A549 (cell line): Measurements from ENCODE around the gene CXCL14. TPM values are rescaled to one million over a fixed set of nuclear protein-coding genes. Genes with fewer than 3 reads are reported as not detected.

Experiments used
- ATAC-seq, 2 experiments: fragments of 200-7000 bp in 1 of 2; fragments of >200 bp in 1 of 2; cut with Nextera tagmentation in 1 of 2; cut with Tn5 transposase in 1 of 2; 3 replicates each; pipeline versions ENCODE4 v1.8.0 to v1.9.1; 2018 to 2020; ENCODE audit warnings: mild to moderate bottlenecking in 1 of 2, moderate library complexity in 1 of 2
- CTCF ChIA-PET: fragments of 300-600 bp; sonication (Branson Sonifier 250); formaldehyde crosslinking; extraction: SDS; loops from one replicate; lab custom pipeline; 2021; ENCODE audit warnings: antibody characterized with exemption, inconsistent platforms; lab: Yijun Ruan, JAX
- POLR2A ChIA-PET: fragments of 350-600 bp; formaldehyde crosslinking; extraction: SDS; loops from one replicate; lab custom pipeline; 2021; ENCODE audit warnings: antibody characterized with exemption, inconsistent platforms; lab: Yijun Ruan, JAX
- DNase-seq, 2 experiments: peaks; one replicate each; pipeline versions ENCODE4 v3.0.0 to v3.0.0-alpha.2; 2011 to 2016; ENCODE audit warnings: low read depth in 1 of 2, low spot score in 1 of 2
- FAIRE-seq: peaks from 2 replicates; lab custom pipeline; 2011; peaks lifted over from hg19 to GRCh38; lab: Jason Lieb, UNC
- H3K27ac ChIP-seq, 2 experiments: fragments of >200 bp; sonication (Bioruptor Twin); formaldehyde crosslinking; 3 replicates each; pipeline ENCODE4 v1.5.1; 2016 to 2017
- H3K4me1 ChIP-seq: fragments of >200 bp; sonication (Bioruptor Twin); formaldehyde crosslinking; 3 replicates; pipeline ENCODE4 v1.6.1; 2016
- H3K4me2 ChIP-seq: fragments of >200 bp; sonication (Bioruptor Twin); formaldehyde crosslinking; 3 replicates; pipeline ENCODE4 v1.6.1; 2016
- H3K4me3 ChIP-seq: fragments of >200 bp; sonication (Bioruptor Twin); formaldehyde crosslinking; 3 replicates; pipeline ENCODE4 v1.5.1; 2016
- H3K9me3 ChIP-seq: fragments of >200 bp; sonication (Bioruptor Twin); formaldehyde crosslinking; 3 replicates; pipeline ENCODE4 v1.6.1; 2016
- GATA3 ChIP-seq: IDR thresholded peaks from 2 replicates; pipeline ENCODE4 v1.6.1; 2012; ENCODE audit warnings: borderline replicate concordance
- HEYL ChIP-seq: fragments of 250-450 bp; sonication (Bioruptor Pico); IDR thresholded peaks from 2 replicates; pipeline ENCODE4 v1.8.0; 2021; ENCODE audit warnings: mild to moderate bottlenecking, moderate library complexity
- HOXA7 ChIP-seq: fragments of 250-450 bp; sonication (Bioruptor Pico); IDR thresholded peaks from 2 replicates; pipeline ENCODE4 v1.5.0; 2020; ENCODE audit warnings: mild to moderate bottlenecking, moderate library complexity
- JUN ChIP-seq, 2 experiments: fragments of >200 bp; sonication (Bioruptor Twin); formaldehyde crosslinking; IDR thresholded peaks; 2 replicates in 1 of 2; 3 replicates in 1 of 2; pipeline ENCODE4 v1.6.1; 2016 to 2017
- MAZ ChIP-seq: fragments of 150-350 bp; IDR thresholded peaks from 2 replicates; pipeline ENCODE4 v1.6.1; 2014; ENCODE audit warnings: antibody characterized with exemption, low read depth, low read length, borderline replicate concordance
- MYC ChIP-seq: IDR thresholded peaks from 2 replicates; pipeline ENCODE4 v1.6.1; 2012; ENCODE audit warnings: mild to moderate bottlenecking, inconsistent platforms, low read length, improper control_type of control experiment, borderline replicate concordance
- NFE2L2 ChIP-seq: fragments of 150-350 bp; conservative IDR thresholded peaks from 2 replicates; pipeline ENCODE4 v1.6.1; 2014; ENCODE audit warnings: low read length
- NPAS2 ChIP-seq: fragments of 250-450 bp; sonication (Bioruptor Pico); IDR thresholded peaks from 2 replicates; pipeline ENCODE4 v1.8.0; 2022; ENCODE audit warnings: mild to moderate bottlenecking, moderate library complexity, borderline replicate concordance
- RAD21 ChIP-seq, 2 experiments: fragments of >200 bp in 1 of 2; sonication (Bioruptor Twin) in 1 of 2; formaldehyde crosslinking in 1 of 2; IDR thresholded peaks in 1 of 2; conservative IDR thresholded peaks in 1 of 2; 2 replicates in 1 of 2; 3 replicates in 1 of 2; pipeline ENCODE4 v1.6.1; 2012 to 2018; ENCODE audit warnings: inconsistent platforms in 1 of 2
- SMC3 ChIP-seq: fragments of >200 bp; sonication (Bioruptor Twin); formaldehyde crosslinking; IDR thresholded peaks from 3 replicates; pipeline ENCODE4 v1.6.1; 2018; ENCODE audit warnings: inconsistent platforms
- TP53 ChIP-seq: fragments of 250-450 bp; sonication (Bioruptor Pico); IDR thresholded peaks from 2 replicates; pipeline ENCODE4 v1.5.0; 2021; ENCODE audit warnings: mild to moderate bottlenecking, moderate library complexity
- WGBS: methylation state at CpG from one replicate; pipeline ENCODE4 v1.1.6; 2017; ENCODE audit errors: missing lambda C conversion rate; 5-methylcytosine and 5-hydroxymethylcytosine counted together
- polyA plus RNA-seq, 4 experiments: library from polyadenylated mRNA; depleted of rRNA in 3 of 4; stranded (reverse); fragments of >200 nt; fragmentation: RNase III in 1 of 4; extraction: RNeasy Plus Mini Kit Qiagen cat#74134 plus additional on column Dnase treatment in 1 of 4; gene quantifications; 2 replicates in 3 of 4; 3 replicates in 1 of 4; pipeline ENCODE4 v1.2.3, GENCODE V29; 2011 to 2017
- TF ChIP-seq, protein P1 (sequence below): fragments of 450-650 bp; IDR thresholded peaks from 2 replicates; pipeline ENCODE4 v1.6.1; 2014; ENCODE audit warnings: antibody characterized with exemption
- TF ChIP-seq, protein P2 (sequence below): fragments of >200 bp; sonication (Bioruptor Twin); formaldehyde crosslinking; IDR thresholded peaks from 2 replicates; pipeline ENCODE4 v1.6.1; 2016
- TF ChIP-seq, protein P3 (sequence below): IDR thresholded peaks from 2 replicates; pipeline ENCODE4 v1.6.1; 2012
- TF ChIP-seq, protein P4 (sequence below): fragments of >200 bp; sonication (Bioruptor Twin); formaldehyde crosslinking; IDR thresholded peaks from 3 replicates; pipeline ENCODE4 v1.6.1; 2016
- TF ChIP-seq, protein P5 (sequence below): fragments of >200 bp; sonication (Bioruptor Twin); formaldehyde crosslinking; IDR thresholded peaks from 3 replicates; pipeline ENCODE4 v1.5.1; 2016
- TF ChIP-seq, protein P6 (sequence below): fragments of 250-450 bp; sonication (Bioruptor Pico); IDR thresholded peaks from 2 replicates; pipeline ENCODE4 v1.5.0; 2020; ENCODE audit warnings: low read depth, mild to moderate bottlenecking, moderate library complexity

Gene CXCL14
- polyA plus RNA-seq, 2 of the 4 experiments (the other 2 are of a cell fraction) = 0.12 TPM; not detected in 1

DNA sequence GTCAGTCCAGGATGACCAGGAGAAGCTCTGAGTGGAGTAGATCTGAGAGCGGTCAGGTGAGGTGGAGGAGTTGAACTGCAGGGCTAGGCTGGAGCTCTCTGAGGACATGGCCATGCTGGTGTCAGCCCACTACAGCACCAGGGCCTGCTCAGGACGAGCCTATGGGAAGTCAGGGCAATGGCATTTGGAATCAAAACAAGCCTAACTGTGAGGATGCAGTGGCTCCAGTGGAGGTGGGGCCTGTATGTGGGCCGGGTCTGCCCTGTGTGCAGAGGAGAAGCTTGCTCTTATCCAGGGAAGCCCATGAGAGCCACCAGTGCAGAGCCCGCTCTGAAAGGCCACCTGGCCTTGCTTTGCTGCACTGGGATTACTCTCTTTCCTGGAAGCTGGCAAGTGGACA lies 11.1 kb downstream of the CXCL14 start (continued):
- TF ChIP-seq, protein P1, sequence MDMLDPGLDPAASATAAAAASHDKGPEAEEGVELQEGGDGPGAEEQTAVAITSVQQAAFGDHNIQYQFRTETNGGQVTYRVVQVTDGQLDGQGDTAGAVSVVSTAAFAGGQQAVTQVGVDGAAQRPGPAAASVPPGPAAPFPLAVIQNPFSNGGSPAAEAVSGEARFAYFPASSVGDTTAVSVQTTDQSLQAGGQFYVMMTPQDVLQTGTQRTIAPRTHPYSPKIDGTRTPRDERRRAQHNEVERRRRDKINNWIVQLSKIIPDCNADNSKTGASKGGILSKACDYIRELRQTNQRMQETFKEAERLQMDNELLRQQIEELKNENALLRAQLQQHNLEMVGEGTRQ = no peak
- no peak for TF ChIP-seq JUN (IDR thresholded peaks at IDR 0.05)
- TF ChIP-seq, protein P2, sequence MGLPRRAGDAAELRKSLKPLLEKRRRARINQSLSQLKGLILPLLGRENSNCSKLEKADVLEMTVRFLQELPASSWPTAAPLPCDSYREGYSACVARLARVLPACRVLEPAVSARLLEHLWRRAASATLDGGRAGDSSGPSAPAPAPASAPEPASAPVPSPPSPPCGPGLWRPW = no peak
- TF ChIP-seq MYC = no peak
- no peak for TF ChIP-seq NFE2L2
- no peak for TF ChIP-seq GATA3

DNA sequence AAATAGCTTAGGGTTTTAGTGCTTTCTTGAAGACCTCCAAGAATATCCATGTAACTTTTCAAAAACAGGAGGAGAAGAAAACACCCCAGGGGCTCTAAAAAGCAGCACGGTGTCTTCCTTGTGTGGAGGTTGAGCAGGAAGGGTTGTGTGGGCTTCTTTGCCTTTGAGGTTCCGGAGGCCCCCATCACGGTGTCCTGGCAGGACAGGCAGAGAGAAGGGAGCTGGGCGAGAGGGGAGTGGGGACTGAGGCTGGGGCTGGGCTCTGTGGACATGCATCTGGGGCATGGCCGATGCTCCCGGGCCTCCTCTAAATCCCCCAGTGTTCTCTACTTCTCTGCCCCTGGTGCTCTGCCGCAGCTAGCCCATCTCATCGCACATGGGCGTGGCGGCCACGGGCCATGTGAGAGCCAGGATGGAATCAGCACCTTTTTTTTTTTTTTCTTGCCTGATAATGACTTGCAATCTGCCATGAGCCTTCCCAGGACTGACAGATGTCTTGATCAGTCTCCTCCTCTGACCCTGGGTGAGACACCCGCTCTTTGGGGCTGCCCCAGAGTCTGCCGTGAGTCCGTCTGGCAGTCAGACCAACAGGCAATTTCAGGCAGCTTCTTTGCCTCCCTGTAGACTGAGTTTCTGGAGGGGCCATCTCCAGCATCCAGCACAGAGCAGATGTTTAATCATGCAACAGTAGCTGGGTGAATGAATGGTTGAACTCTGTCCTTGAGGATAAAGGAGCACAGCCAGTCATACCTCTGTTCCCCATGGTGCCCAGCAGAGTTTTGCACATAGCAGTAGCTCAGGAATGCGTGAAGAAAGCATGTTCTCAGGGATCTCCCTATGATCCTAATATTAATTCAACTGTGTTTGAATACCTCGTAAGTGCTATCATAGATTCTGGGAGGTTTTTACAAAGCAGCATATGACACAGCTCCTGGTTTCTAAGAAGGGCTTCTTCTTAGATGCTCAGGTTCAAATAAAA lies 12.1 kb downstream of the CXCL14 start:
- H3K9me3 ChIP-seq = no peaks in the 10 kb centered on the region
- no peak for FAIRE-seq
- CTCF ChIA-PET = interaction anchor here (0.5 to 34.8 kb wide), 46 partner anchors 3 to 1795 kb away, joined by 3 to 1932 read pairs (median 4); partner anchors contain the start of genes CXCL14, DCANP1, SLC25A48 and TIFAB
- H3K27ac ChIP-seq = no peak overlapping the region
- no peaks in the 10 kb centered on the region for H3K4me1 ChIP-seq
- no peak for DNase-seq
- peak in 1 of 2 experiments; percentile 34; a peak in 3 of 6 replicates for ATAC-seq
- 63% methylated on average over 16 of the region's 16 CpGs for WGBS
- H3K4me3 ChIP-seq = no peak overlapping the region
- no peak overlapping the region for H3K4me2 ChIP-seq
- TF ChIP-seq NPAS2 (CRISPR knock-in tag) (no peak), MAZ (no peak)
- TF ChIP-seq, protein P3, sequence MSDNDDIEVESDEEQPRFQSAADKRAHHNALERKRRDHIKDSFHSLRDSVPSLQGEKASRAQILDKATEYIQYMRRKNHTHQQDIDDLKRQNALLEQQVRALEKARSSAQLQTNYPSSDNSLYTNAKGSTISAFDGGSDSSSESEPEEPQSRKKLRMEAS = no peak
- TF ChIP-seq, protein P4, sequence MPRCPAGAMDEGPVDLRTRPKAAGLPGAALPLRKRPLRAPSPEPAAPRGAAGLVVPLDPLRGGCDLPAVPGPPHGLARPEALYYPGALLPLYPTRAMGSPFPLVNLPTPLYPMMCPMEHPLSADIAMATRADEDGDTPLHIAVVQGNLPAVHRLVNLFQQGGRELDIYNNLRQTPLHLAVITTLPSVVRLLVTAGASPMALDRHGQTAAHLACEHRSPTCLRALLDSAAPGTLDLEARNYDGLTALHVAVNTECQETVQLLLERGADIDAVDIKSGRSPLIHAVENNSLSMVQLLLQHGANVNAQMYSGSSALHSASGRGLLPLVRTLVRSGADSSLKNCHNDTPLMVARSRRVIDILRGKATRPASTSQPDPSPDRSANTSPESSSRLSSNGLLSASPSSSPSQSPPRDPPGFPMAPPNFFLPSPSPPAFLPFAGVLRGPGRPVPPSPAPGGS = no peak
- POLR2A ChIA-PET = interaction anchor here (0.5 to 1.5 kb wide), 4 partner anchors 13 to 1335 kb away, joined by 3 to 6 read pairs (median 4); no protein-coding TSS in a partner anchor

DNA sequence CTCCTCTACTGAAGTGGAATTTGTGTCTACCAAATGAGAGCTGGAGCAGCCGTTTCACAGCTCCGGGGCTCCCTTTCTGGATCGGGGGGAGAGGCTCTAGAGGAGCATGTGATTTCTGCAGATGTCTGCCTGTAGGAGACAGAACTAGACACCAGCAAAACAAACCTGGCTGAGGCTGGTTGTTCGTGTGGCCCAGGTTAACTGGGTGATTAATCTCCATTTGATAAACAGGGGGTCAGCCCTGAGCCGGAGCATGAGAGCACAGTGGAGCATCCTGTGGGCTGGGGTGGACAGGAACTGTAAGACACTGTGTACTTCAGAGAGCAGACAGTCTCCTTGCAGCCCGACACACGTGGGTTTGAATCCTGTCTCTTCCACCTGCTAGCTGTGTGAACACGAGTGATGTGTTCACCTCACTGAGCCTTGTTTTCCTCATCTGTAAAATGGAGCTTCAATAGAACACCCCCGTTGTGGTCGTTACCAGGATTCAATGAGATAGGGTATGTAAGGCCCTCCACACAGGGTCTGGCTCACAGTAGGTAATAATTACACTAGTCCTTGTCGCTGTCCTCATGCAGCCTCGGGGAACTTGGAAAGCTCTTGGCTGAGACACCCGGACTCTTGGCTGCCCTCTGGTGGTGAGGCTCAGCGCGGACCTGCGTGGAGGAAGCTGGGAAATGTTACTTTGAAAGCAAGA lies 12.9 kb downstream of the CXCL14 start:
- Histone ChIP-seq H3K4me3 (no peak overlapping the region), H3K27ac (no peak overlapping the region), H3K4me1 (no peaks in the 10 kb centered on the region), H3K9me3 (no peaks in the 10 kb centered on the region), H3K4me2 (0 out of 3 replicates have a peak overlapping the region, but pooled peaks have one; percentile 6)
- 28% methylated on average over 14 of the region's 16 CpGs for WGBS
- POLR2A ChIA-PET = interaction anchor here (0.5 to 1.5 kb wide), 3 partner anchors 85 to 1335 kb away, joined by 3 to 4 read pairs (median 3); no protein-coding TSS in a partner anchor
- FAIRE-seq = no peak
- peak; percentile 64 to 69 for DNase-seq
- peak; percentile 53 to 57 for TF ChIP-seq RAD21 (conservative IDR thresholded peaks at IDR 0.05 in 1 of 2, IDR thresholded peaks at IDR 0.05 in 1 of 2)
- TF ChIP-seq, protein P5, sequence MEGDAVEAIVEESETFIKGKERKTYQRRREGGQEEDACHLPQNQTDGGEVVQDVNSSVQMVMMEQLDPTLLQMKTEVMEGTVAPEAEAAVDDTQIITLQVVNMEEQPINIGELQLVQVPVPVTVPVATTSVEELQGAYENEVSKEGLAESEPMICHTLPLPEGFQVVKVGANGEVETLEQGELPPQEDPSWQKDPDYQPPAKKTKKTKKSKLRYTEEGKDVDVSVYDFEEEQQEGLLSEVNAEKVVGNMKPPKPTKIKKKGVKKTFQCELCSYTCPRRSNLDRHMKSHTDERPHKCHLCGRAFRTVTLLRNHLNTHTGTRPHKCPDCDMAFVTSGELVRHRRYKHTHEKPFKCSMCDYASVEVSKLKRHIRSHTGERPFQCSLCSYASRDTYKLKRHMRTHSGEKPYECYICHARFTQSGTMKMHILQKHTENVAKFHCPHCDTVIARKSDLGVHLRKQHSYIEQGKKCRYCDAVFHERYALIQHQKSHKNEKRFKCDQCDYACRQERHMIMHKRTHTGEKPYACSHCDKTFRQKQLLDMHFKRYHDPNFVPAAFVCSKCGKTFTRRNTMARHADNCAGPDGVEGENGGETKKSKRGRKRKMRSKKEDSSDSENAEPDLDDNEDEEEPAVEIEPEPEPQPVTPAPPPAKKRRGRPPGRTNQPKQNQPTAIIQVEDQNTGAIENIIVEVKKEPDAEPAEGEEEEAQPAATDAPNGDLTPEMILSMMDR = peak; percentile 85
- TF ChIP-seq, protein P6, sequence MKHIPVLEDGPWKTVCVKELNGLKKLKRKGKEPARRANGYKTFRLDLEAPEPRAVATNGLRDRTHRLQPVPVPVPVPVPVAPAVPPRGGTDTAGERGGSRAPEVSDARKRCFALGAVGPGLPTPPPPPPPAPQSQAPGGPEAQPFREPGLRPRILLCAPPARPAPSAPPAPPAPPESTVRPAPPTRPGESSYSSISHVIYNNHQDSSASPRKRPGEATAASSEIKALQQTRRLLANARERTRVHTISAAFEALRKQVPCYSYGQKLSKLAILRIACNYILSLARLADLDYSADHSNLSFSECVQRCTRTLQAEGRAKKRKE (CRISPR knock-in tag) = no peak
- no peak for TF ChIP-seq TP53 (CRISPR knock-in tag)
- peak; percentile 77 for TF ChIP-seq SMC3
- no peak for TF ChIP-seq HOXA7 (CRISPR knock-in tag)
- TF ChIP-seq HEYL (CRISPR knock-in tag) = no peak
- ATAC-seq = peak; percentile 65 to 86; a peak in 5 of 6 replicates
- CTCF ChIA-PET = interaction anchor here (0.5 to 34.8 kb wide), 47 partner anchors 4 to 1796 kb away, joined by 3 to 1932 read pairs (median 4); partner anchors contain the start of genes CXCL14, DCANP1, SLC25A48 and TIFAB
